HUDEP-2 (cell line): ENCODE measurements around the gene TMEM63C.

ENCODE experiments used
- DNase-seq, 76 experiments: peaks; one replicate each; lab custom pipeline; 2025; ENCODE audit not compliant: unreplicated experiment in 76 of 76; lab: John Stamatoyannopoulos, UW

The TMEM63C gene

GRCh38 chr14:77181603-77182437 lies at the start of gene TMEM63C:
Gene TMEM63C (plus strand): TSS chr14:77181798. CDS start chr14:77218814, 37,016 bp downstream.
- peak in 69 of 76 experiments; percentile 15 to 84 (median 56) for DNase-seq

- DNase-seq = no peak
Observed at GRCh38 chr14:77131871-77132486, 49.6 kb upstream of the TMEM63C start.

GRCh38 chr14:77133720-77134338 lies 47.8 kb upstream of the TMEM63C start:
- peak in 49 of 76 experiments; percentile 6 to 70 (median 37) for DNase-seq

GRCh38 chr14:77139022-77139421 lies 42.6 kb upstream of the TMEM63C start:
- no peak for DNase-seq

GRCh38 chr14:77139540-77140358 lies 41.8 kb upstream of the TMEM63C start:
- DNase-seq = peak in 25 of 76 experiments; percentile 5 to 40 (median 17)

- no peak for DNase-seq
Observed at GRCh38 chr14:77140359-77141213, 41.0 kb upstream of the TMEM63C start.

GRCh38 chr14:77141214-77142004 lies 40.2 kb upstream of the TMEM63C start, which contains the start of gene ZDHHC22:
Gene ZDHHC22 (minus strand): TSS chr14:77141791. CDS start chr14:77139738, 2,053 bp downstream.
- peak in 1 of 76 experiments; percentile 6 for DNase-seq

GRCh38 chr14:77142005-77142800 lies 39.4 kb upstream of the TMEM63C start:
- DNase-seq = no peak

GRCh38 chr14:77143071-77143470 lies 38.5 kb upstream of the TMEM63C start:
- no peak for DNase-seq

GRCh38 chr14:77144412-77145115 lies 37.0 kb upstream of the TMEM63C start:
- no peak for DNase-seq

- DNase-seq = no peak
Observed at GRCh38 chr14:77145975-77146740, 35.4 kb upstream of the TMEM63C start.

GRCh38 chr14:77148510-77149231 lies 32.9 kb upstream of the TMEM63C start:
- DNase-seq = no peak

GRCh38 chr14:77151245-77151644 lies 30.4 kb upstream of the TMEM63C start:
- peak in 15 of 76 experiments; percentile 4 to 26 (median 10) for DNase-seq

- peak in 7 of 76 experiments; percentile 3 to 34 (median 14) for DNase-seq
Observed at GRCh38 chr14:77151918-77152588, 29.5 kb upstream of the TMEM63C start.

GRCh38 chr14:77153802-77154201 lies 27.8 kb upstream of the TMEM63C start:
- no peak for DNase-seq
